GM18507 (cell line): Measurements from ENCODE around the gene RBMS1.
A peak's percentile ranks its signal among the peaks of the same experiment; 100 is the strongest.

Experiments used
- DNase-seq: peaks from one replicate; pipeline ENCODE4 v3.0.0; 2011; ENCODE audit warnings: low read depth; ENCODE audit not compliant: insufficient read length; ENCODE audit errors: extremely low spot score
- FAIRE-seq: peaks from 2 replicates; lab custom pipeline; 2011; peaks lifted over from hg19 to GRCh38; lab: Jason Lieb, UNC

RBMS1 gene

DNA sequence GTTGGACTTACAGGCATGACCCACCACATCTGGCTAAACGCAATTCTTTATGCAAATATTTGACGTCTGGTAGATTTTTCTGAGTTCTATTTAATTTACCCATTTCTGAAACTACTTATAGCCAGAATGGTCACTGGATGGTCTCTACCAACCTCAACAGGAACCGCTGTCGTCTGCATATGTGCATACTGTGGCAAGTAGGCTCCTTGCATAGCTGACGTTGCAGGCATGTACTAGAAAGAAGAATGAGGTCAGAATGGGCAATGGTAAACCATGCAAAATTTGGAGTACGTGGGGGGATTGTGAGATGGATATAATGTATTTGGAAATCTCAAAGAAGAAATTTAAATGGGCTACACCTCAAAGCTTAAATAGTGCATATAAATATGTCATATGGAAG, 216.5 kb downstream of the RBMS1 start:
- no peak for FAIRE-seq
- DNase-seq = no peak

DNA sequence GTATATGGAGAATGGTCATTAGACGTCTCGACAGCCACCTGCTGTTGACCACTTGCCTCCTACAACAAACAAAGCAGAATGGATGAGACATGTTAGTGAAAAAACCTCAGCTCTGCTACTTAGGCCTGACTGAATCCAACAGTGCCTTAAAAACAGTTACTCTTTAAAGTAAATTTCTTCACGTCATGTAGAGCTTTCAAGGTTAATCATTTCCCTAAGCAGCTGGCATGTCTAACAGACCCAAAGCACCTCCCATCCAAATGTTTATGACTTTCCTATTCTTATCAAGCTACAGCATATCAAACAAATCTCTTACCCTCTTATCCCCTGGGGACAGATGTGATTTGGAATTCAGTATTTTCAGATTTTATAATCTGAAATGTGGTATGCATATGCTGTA, 218.0 kb downstream of the RBMS1 start:
- FAIRE-seq (peak; percentile 31), DNase-seq (no peak)

DNA sequence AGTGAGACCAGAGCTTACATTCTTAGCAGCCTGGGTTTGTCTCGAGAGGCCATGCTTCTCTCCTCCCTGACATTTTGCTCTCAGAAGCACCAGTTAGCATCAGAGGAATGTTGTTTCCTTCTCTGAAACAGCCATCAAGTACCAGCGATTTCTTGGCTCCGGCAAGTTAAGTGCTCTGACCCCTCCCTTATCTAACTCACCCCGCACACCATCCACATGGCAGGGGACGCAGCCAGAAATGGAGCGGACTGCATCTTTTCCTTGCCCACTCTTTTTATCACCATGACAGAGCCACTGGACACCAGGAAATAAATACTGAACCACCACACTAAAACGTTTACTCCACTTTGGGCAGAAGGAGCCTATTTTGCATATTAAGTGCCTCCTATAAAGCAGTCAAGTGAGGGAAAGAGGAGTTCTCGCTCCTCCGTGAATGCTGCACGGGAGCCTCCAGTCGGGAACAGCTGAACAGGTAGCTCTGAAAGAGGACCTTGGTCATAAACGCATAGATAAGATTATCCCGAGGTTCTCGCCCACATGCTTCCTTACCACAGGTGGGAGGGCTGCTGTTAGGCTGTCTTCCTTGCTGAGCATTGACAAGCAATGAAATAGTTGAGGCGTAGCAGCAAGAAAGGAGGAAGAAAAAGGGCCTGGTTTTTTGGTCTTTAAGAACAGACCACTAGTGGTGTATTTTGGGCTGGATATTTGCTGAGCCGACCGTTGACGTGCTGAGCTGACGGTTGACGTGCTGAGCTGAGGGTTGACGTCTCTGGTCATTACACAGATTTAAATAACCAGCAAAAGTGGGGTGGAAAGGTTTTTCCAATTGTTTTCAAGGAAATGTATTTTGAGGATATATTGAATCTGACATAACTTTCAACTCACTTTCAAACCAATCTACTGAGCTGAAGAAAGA, 222.2 kb downstream of the RBMS1 start:
- DNase-seq = no peak
- no peak for FAIRE-seq

DNA sequence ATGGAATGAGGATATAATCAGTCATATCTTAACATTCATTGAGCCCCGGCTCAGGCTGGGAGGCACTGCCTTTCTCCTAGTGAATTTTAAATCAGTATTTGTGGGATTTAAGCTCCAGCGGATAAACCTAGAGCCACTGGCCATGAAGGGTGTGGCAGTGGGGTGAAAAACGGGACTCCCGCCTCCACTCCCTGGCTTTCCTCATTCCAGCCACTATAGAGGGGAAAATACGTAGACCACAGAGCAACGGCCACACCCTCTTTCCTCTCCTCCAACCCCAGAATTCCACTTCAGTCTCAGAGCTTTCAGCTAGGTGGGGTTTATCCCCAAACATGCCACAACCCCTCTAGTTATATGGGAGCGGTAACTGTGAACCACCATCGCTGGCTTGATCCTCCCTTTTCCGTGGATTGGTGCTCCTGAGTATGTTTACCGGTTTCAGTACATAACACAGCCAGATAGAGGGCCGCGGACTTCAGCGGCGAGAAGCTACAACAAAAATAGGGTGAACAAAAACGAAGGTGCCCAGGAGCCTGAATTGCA, 223.0 kb downstream of the RBMS1 start:
- no peak for DNase-seq
- no peak for FAIRE-seq

DNA sequence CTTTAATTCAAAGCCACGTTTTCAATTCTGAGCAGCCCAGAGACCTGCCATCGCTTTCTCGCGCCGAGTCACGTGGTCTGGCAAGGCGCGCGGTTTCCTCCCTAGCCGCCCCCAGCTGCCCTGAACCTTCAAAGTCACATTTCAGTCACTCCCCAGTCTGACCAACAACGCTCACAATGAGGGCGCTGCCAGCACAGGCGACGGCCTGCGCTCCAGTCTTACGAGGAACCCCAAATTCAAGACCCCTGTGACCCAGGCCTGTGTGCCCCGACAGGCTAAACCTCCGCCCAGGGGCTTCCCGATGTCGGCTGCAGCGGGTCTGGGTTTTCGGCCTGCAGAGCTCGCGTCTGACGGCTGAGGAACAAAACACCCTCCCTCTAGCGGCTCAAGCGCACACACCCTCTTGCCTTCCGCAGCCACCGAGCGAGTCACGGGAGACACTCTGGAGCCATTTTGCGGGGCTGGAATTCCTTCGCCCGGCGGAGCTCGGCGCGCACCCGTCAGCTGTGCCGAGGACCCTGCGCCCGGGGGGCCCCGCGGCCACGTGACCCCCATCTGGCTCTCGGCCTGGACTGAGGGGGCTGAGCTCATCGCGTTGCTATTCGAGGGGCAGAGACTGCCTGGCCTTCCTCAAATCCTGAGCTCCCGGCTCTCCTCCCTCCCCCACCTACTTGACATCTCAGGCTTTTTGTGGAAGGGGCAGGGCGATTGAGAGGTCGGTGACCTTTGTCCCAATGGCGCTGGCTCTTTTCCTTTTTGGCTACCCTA, 223.6 kb downstream of the RBMS1 start:
- peak; percentile 35 for FAIRE-seq

DNA sequence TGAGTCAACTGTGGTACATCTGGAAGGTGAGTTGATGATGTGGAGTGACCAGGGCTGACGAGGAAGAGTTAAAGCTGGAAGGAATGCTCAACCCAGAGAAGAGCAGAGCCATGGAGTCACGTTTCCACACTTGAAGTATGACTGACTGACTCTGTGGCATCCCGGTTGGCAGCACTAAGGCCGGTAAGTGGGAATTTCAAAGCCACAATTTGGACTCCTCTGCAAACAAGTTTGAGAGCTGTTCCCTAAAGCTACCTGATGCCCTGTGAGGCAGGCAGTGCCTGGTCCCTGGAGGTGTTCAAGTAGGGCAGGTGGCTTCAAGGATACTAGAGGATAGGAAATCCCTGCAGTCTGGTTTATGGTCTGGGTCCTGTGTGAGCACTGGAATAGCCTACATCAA, 224.2 kb downstream of the RBMS1 start:
- DNase-seq = no peak
- no peak for FAIRE-seq

More for the DNA sequence above, 223.6 kb downstream of the RBMS1 start:
- peak; percentile 36 for DNase-seq

DNA sequence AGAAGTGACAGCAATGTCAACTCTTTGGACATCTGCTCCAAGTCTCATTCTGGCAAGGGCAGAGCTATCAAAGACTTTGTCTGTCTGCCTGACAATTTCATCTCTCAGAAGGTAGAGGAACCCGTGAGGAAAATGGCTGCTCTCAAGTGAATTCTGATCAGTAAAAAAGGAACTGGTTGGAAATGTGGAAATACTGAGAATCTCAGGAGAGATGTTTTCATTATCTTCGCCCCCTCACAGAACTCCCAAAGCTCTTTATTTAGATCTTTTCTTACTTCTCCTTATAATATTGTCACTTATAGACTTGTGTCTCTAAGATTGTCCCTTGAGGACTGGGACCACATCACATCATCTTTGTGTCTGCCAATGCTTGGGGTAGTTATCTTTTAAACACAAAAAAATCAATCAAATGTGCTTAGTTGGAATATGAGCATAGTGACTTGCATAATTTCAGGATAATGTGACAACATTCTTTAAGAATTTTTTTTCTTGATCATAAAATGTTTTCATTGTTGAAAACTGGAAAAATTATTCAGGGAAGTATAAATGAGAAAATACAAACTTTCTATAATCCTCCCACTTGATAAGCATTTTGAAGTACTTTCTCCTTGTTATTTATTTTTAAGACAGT, 225.3 kb downstream of the RBMS1 start:
- FAIRE-seq = no peak
- no peak for DNase-seq

DNA sequence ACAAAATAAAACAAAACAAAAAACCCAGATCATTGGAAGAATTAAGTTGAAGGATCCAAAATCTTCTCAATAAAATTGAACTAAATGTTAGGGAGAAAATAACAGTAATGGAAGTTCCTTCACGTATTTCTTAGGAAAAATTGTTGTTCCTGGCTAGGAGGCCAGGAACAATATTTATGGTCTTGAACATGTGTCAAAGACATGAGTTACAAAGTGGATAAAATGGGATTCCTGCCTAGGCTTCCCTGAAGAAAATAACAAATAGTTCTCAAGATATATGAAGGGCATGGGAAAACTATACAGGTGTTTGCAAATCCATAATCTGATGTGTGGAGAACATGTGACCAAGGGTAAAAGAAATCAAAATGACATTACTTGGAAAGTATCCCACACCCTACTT, 225.9 kb downstream of the RBMS1 start:
- no peak for DNase-seq
- FAIRE-seq = no peak

DNA sequence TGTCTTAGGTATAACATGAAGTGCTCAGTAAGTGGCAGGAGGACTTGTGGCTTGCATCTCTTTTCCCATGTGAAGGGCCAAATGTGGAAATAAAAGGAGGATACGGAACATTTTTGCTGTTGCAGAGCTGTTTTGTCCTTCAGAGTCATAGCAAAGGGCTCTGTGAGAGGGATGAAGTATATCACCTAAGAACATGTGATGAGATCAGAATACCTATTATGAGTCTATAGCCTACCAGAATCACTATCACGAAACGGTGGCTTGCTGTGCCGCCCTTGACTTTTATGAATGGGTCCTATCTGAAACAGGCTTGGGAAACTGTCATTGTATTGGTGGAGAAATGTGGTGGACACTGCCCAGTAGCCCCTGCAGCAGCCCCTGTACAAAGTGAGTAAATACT, 226.6 kb downstream of the RBMS1 start:
- no peak for FAIRE-seq
- no peak for DNase-seq

DNA sequence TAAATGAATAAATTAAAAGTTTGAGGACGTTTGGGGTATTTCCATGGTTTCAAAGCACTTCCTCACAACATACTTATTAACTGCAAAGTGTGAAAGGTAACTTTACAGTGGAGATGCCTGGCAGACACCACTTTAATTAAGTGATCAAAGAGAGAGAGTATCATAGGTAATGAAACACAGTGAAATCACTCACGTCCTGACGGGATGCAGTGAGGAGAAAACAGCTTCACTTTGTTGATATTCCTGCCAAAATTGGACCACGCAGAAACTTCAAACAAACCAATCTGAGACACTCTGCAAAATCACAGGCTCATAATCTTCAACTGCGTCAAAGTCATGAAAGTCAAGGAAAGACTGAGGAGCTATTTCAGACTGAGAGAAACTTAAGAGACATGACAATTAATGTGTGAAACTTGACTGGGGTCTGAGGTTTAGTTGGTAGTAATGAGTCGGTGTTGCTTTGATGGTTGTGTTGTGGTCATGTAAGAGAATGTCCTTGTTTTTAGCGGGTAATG, 227.5 kb downstream of the RBMS1 start:
- FAIRE-seq = peak; percentile 45

DNA sequence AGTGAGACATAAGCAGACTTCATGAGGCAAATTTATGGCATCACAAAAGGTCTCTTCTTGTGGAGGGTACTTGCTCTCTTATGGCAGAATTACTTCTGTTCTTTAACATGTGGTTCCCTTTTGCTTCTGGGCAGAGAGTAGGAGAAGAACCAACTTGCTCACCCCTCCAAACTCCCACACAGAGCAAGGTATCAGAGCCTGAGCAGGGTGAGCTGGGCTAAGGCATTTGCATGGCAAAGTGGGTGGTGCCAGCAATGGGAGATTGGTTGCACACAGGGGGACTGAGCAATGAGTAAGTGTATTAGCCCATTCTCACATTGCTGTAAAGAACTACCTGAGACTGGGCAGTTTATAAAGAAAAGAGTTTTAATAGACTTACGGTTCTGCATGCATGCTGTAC, 229.3 kb downstream of the RBMS1 start:
- no peak for FAIRE-seq
- DNase-seq = no peak

More for the DNA sequence above, 227.5 kb downstream of the RBMS1 start:
- no peak for DNase-seq

DNA sequence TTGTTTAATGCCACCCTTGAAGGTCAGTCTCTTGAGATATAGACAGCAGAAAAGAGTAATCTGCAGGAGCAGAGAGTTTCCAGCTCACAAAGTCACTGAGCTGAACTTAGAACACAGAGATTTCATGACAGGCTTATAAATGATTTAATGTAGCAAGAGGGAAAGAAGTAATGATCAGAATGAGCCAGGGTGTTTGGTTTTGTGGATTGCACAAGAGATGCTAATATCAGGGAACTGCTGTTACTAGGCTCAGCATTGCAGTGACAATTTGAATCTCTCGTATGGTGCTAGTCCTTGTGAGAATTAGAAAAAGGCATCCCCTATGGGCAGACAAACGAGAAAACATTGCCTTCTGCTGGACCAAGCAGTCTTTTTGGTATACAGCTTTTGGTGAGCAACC, 231.9 kb downstream of the RBMS1 start:
- no peak for FAIRE-seq

DNA sequence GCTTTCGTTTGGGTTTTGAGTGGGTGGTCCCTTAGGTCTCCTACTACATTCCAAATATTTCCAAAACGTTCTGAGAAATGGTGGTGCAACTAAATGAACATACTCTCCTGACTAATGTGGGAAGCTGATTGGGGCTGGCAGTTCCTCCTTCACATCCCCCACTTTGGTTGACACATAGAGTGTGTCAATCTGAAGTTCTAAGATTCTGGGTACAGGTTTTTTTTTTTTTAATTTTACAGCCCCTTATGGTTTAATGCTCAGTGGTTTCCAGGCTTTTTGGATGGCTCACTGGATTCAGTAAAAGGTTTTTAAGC, 235.2 kb downstream of the RBMS1 start:
- DNase-seq = no peak
- no peak for FAIRE-seq

More for the DNA sequence above, 231.9 kb downstream of the RBMS1 start:
- DNase-seq = no peak

DNA sequence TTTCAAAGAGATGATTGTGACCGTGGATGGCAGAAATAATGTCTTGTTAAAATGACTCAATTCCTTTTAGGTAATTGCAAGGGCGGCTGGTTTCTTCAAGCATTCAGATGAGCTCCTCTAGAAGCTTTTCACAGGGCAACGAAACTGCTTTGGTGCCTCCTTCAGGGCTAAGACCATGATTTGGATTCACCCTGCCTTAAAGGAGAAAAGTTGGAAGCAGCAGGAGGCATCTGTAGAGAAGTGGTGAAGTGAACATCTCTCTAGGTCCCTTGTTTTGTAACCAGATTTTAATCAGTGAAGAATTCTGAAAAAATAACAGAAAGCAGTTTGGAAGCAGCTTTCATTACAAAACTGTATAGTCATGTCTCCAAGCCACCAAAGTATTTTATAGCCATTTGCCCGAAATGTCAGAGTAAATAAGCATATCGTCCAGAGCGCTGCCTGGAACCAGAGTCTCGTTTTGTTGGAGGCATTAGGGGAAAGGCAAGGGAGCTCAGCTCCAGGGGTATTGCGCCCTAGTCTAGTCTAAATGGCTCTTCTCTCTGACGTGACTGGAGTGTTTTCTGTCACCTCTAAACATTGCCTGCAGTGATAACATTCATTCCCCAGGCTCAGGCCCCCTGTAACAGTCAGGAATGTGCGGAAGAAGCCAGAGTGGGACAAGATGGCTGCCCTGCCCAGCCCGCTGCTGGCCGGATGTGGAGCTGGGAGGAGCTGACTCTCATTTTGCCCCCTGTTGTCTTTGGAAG, 235.7 kb downstream of the RBMS1 start:
- no peak for FAIRE-seq
- DNase-seq = no peak

DNA sequence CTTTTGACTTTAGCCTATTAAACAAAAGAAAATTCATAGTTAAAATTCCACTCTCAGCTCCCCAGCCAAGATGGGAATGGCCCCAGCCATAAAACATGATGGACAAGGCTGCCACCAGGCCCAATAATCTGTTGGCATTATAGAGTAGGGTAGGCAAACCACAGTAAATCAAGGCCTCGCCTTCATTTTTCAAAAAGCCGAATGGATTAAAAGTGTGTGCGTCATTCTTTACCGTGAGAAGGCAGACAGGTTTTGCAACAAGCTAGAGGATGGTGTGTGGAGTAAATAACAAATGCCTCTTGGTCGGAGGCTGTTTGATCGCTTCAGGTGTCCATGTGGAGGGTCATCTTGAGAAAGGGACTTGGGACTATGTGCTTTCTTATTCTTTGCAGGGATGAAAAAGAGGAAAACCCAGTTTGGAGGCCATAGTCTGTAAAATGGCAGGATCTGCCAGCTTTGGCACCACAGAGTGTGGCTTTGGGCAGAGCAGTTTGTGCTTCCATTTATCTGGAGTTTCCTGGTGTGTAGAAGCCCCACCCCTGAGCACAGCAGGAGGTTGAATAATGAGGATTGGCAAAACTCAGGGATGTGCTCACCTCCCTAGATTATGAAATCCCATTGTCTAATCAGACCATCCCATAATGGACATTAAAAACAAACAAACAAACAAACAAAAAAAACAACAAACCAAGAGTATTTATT, 236.4 kb downstream of the RBMS1 start:
- DNase-seq (no peak), FAIRE-seq (no peak)

DNA sequence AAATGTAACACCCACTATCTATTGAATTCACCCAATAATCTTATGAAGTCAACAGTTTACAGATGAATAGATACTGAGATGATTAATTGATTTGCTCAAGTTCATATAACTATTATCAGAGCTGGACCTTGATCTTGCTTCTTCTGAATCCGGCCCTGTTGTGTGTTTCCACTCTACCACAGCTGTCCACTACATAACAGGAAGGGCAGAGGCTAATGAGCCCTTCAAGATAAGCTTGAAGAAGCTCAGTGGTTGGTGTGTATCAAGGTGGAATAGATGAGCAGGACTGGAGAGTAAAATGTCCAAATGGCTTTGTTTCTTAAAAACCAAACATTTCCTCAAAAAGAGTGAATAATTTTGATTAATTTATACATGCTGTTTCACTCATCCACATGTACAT, 237.1 kb downstream of the RBMS1 start:
- DNase-seq (no peak), FAIRE-seq (no peak)

DNA sequence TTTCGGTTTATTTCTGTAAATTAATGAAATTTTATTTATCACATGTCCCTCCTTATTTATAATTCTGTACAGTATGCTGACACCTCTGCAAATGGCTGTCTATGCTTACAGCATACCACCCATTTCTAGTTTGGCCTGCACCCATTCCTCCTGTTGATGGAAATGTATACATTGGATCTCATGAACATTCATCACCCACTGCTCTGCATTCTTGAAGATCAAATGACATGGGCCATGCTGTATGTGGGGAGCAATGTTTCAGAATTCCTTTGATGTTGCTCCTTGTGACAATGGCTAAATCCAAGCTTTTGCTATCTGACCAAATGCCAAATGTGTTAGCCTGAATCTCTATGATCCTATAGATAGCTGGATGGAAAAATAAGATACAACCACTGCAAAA, 238.2 kb downstream of the RBMS1 start:
- FAIRE-seq (no peak), DNase-seq (no peak)

DNA sequence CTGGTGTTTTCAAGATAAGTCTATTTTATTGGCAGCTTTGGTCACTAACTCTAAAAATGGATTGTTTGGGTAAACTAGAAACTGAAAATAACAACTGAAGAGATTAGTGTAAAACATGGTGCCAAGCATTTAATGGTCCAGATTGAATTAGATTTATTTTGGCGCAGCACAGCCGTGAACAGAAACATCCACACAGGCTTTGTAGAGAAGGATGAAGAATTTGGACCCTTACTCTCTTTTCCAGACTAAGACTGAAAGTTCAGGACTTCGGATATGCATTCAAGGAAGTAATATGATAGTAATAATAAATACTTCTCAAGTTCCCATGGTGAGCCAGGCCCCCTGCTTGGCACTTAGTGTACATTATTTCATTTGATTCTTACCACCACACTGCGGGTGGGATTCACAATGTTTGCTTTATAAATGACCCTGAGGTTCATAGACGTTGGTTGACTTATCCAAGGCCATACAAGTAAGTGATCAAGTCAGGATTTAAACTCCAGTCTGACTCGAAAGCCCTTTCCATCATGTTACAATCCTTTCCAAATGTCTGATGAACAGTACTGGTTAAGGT, 239.3 kb downstream of the RBMS1 start:
- no peak for FAIRE-seq
- DNase-seq = no peak
